HEK293 (cell line): ENCODE measurements around the gene HRK.
A peak's percentile ranks its signal among the peaks of the same experiment; 100 is the strongest.

Experiments used
- CTCF ChIA-PET: fragments of 350-600 bp; formaldehyde crosslinking; extraction: SDS; loops from one replicate; lab custom pipeline; 2021; ENCODE audit warnings: antibody characterized with exemption; lab: Yijun Ruan, JAX
- POLR2A ChIA-PET: fragments of 300-600 bp; formaldehyde crosslinking; extraction: SDS; loops from one replicate; lab custom pipeline; 2020; ENCODE audit warnings: antibody characterized with exemption, inconsistent platforms; lab: Yijun Ruan, JAX
- H3K27ac ChIP-seq: fragments of 200-500 bp; sonication (Bioruptor generic); 2 replicates; pipeline ENCODE4 v1.5.1; 2014; ENCODE audit warnings: low read depth, low read length, control low read depth, inconsistent platforms; ENCODE audit errors: extremely low read depth
- H3K36me3 ChIP-seq, 2 experiments: fragments of 200-500 bp in 1 of 2; sonication (Bioruptor generic) in 1 of 2; 1 replicate in 1 of 2; 2 replicates in 1 of 2; pipeline ENCODE4 v1.5.1; 2014 to 2017; ENCODE audit warnings: inconsistent platforms in 2 of 2, low read length in 2 of 2; ENCODE audit not compliant: control insufficient read depth in 2 of 2, insufficient read depth in 1 of 2
- H3K4me1 ChIP-seq: fragments of 200-500 bp; sonication (Bioruptor generic); 2 replicates; pipeline ENCODE4 v1.5.1; 2014; ENCODE audit warnings: mild to moderate bottlenecking, low read length, inconsistent platforms; ENCODE audit not compliant: control insufficient read depth, insufficient read depth
- H3K4me3 ChIP-seq: 2 replicates; pipeline ENCODE4 v1.5.1; 2011; ENCODE audit warnings: low read depth, mild to moderate bottlenecking, control low read depth, low read length, moderate library complexity
- H3K9me3 ChIP-seq: fragments of 200-500 bp; sonication (Bioruptor generic); 2 replicates; pipeline ENCODE4 v1.5.1; 2014; ENCODE audit warnings: low read depth, low read length, inconsistent platforms; ENCODE audit not compliant: control insufficient read depth, insufficient read depth
- ATF2 ChIP-seq: fragments of 450-650 bp; formaldehyde crosslinking; IDR thresholded peaks from 2 replicates; pipeline ENCODE4 v1.5.1; 2016; ENCODE audit warnings: missing biosample characterization, missing genetic modification characterization, low read depth
- IKZF3 ChIP-seq: fragments of 450-650 bp; IDR thresholded peaks from 2 replicates; pipeline ENCODE4 v1.5.0; 2018; ENCODE audit warnings: missing biosample characterization, mild to moderate bottlenecking, missing genetic modification characterization, moderate library complexity
- MYNN ChIP-seq: fragments of 450-650 bp; formaldehyde crosslinking; IDR thresholded peaks from 2 replicates; pipeline ENCODE4 v1.5.1; 2016; ENCODE audit warnings: missing biosample characterization, missing genetic modification characterization, borderline replicate concordance
- PATZ1 ChIP-seq: fragments of 450-650 bp; formaldehyde crosslinking; IDR thresholded peaks from 2 replicates; pipeline ENCODE4 v1.5.1; 2016; ENCODE audit warnings: missing biosample characterization, missing genetic modification characterization
- TRIM28 ChIP-seq: IDR thresholded peaks from 2 replicates; pipeline ENCODE4 v1.6.1; 2011; ENCODE audit warnings: low read length, control low read depth, borderline replicate concordance
- TSHZ1 ChIP-seq: fragments of 450-650 bp; formaldehyde crosslinking; IDR thresholded peaks from 2 replicates; pipeline ENCODE4 v1.5.1; 2016; ENCODE audit warnings: missing biosample characterization, missing genetic modification characterization, borderline replicate concordance
- ZBTB20 ChIP-seq: fragments of 450-650 bp; formaldehyde crosslinking; IDR thresholded peaks from 2 replicates; pipeline ENCODE4 v1.5.1; 2016; ENCODE audit warnings: missing biosample characterization, missing genetic modification characterization
- ZEB2 ChIP-seq: fragments of 450-650 bp; formaldehyde crosslinking; IDR thresholded peaks from 2 replicates; pipeline ENCODE4 v1.5.1; 2016; ENCODE audit warnings: missing biosample characterization, missing genetic modification characterization
- ZFP69B ChIP-seq: fragments of 450-650 bp; formaldehyde crosslinking; IDR thresholded peaks from 2 replicates; pipeline ENCODE4 v1.5.1; 2016; ENCODE audit warnings: missing biosample characterization, missing genetic modification characterization
- ZNF169 ChIP-seq: fragments of 450-650 bp; formaldehyde crosslinking; IDR thresholded peaks from 2 replicates; pipeline ENCODE4 v1.5.1; 2016; ENCODE audit warnings: missing biosample characterization, missing genetic modification characterization
- ZNF18 ChIP-seq: fragments of 450-650 bp; formaldehyde crosslinking; IDR thresholded peaks from 2 replicates; pipeline ENCODE4 v1.5.1; 2016; ENCODE audit warnings: missing biosample characterization, missing genetic modification characterization
- ZNF211 ChIP-seq: fragments of 450-650 bp; formaldehyde crosslinking; IDR thresholded peaks from 2 replicates; pipeline ENCODE4 v1.5.1; 2016; ENCODE audit warnings: low read depth, missing biosample characterization, missing genetic modification characterization
- ZNF341 ChIP-seq: fragments of 450-650 bp; formaldehyde crosslinking; IDR thresholded peaks from 2 replicates; pipeline ENCODE4; 2016; ENCODE audit warnings: low read depth, missing biosample characterization, missing genetic modification characterization
- ZNF391 ChIP-seq: fragments of 450-650 bp; formaldehyde crosslinking; IDR thresholded peaks from 2 replicates; pipeline ENCODE4 v1.5.1; 2016; ENCODE audit warnings: low read depth, missing biosample characterization, missing genetic modification characterization, borderline replicate concordance
- ZNF394 ChIP-seq: fragments of 450-650 bp; formaldehyde crosslinking; IDR thresholded peaks from 2 replicates; pipeline ENCODE4 v1.5.1; 2016; ENCODE audit warnings: missing biosample characterization, missing genetic modification characterization, mild to moderate bottlenecking, moderate library complexity, borderline replicate concordance
- ZNF398 ChIP-seq: fragments of 450-650 bp; formaldehyde crosslinking; IDR thresholded peaks from 2 replicates; pipeline ENCODE4 v1.5.1; 2017; ENCODE audit warnings: missing biosample characterization, missing genetic modification characterization
- ZNF473 ChIP-seq: fragments of 450-650 bp; formaldehyde crosslinking; IDR thresholded peaks from 2 replicates; pipeline ENCODE4 v1.5.1; 2017; ENCODE audit warnings: missing biosample characterization, missing genetic modification characterization
- ZNF544 ChIP-seq: fragments of 450-650 bp; formaldehyde crosslinking; IDR thresholded peaks from 2 replicates; pipeline ENCODE4 v1.5.0; 2017; ENCODE audit warnings: missing biosample characterization, missing genetic modification characterization
- ZNF555 ChIP-seq: fragments of 450-650 bp; formaldehyde crosslinking; conservative IDR thresholded peaks from 2 replicates; pipeline ENCODE4 v1.5.1; 2017; ENCODE audit warnings: missing biosample characterization, mild to moderate bottlenecking, missing genetic modification characterization, inconsistent platforms
- ZNF558 ChIP-seq: fragments of 450-650 bp; formaldehyde crosslinking; IDR thresholded peaks from 2 replicates; pipeline ENCODE4 v1.5.1; 2016; ENCODE audit warnings: missing biosample characterization, missing genetic modification characterization
- ZNF768 ChIP-seq: fragments of 450-650 bp; formaldehyde crosslinking; IDR thresholded peaks from 2 replicates; pipeline ENCODE4 v1.5.1; 2018; ENCODE audit warnings: missing biosample characterization, mild to moderate bottlenecking, missing genetic modification characterization
- ZNF776 ChIP-seq: fragments of 450-650 bp; formaldehyde crosslinking; IDR thresholded peaks from 2 replicates; pipeline ENCODE4 v1.5.0; 2017; ENCODE audit warnings: missing biosample characterization, missing genetic modification characterization, borderline replicate concordance
- ZSCAN16 ChIP-seq: fragments of 450-650 bp; formaldehyde crosslinking; IDR thresholded peaks from 2 replicates; pipeline ENCODE4 v1.5.1; 2016; ENCODE audit warnings: missing biosample characterization, missing genetic modification characterization
- ZSCAN30 ChIP-seq: fragments of 450-650 bp; IDR thresholded peaks from 2 replicates; pipeline ENCODE4 v1.5.1; 2018; ENCODE audit warnings: missing biosample characterization, mild to moderate bottlenecking, missing genetic modification characterization, moderate library complexity

The HRK gene

GRCh38 chr12:116882742-116883141 is 1.5 kb upstream of the HRK start (continued):
- no peak for TF ChIP-seq ZNF211 (tag by site-specific recombination)
- TF ChIP-seq IKZF3 (tag by site-specific recombination), result peak; percentile 74
- TF ChIP-seq TSHZ1 (tag by site-specific recombination), result no peak
- TF ChIP-seq ZEB2 (tag by site-specific recombination), result peak; percentile 12; the same call in 1 of the 2 replicates
- TF ChIP-seq ZBTB20 (tag by site-specific recombination), result no peak
- TF ChIP-seq ZNF555 (tag by site-specific recombination), result no peak
- no peak for TF ChIP-seq TRIM28
- peak; percentile 81 for TF ChIP-seq ZSCAN16 (tag by site-specific recombination)

- H3K4me3 ChIP-seq, result peak overlapping the region; percentile 49
- ChIA-PET CTCF (interaction anchor here (0.6 to 2.7 kb wide), 15 partner anchors 18 to 988 kb away, joined by 3 to 31 read pairs (median 4); partner anchors contain the start of genes RNFT2 and SPRING1), POLR2A (interaction anchor here (1.0 to 1.2 kb wide), 3 partner anchors 13 to 63 kb away, joined by 3 to 4 read pairs (median 3); no protein-coding TSS in a partner anchor)
- no peaks in the 10 kb centered on the region for H3K9me3 ChIP-seq
- no peaks in the 10 kb centered on the region; a peak in 1 of 3 replicates for H3K36me3 ChIP-seq
- H3K4me1 ChIP-seq, result peaks cover 10% of the 10 kb centered on the region
- H3K27ac ChIP-seq, result peak overlapping the region; percentile 58; the same call in 1 of the 2 replicates
- TF ChIP-seq ZNF391 (tag by site-specific recombination), result no peak
- no peak for TF ChIP-seq ZNF544 (tag by site-specific recombination)
- TF ChIP-seq ATF2 (tag by site-specific recombination), result no peak
- peak; percentile 6 for TF ChIP-seq PATZ1 (tag by site-specific recombination)
- no peak for TF ChIP-seq ZNF341
- peak; percentile 80 for TF ChIP-seq ZFP69B (tag by site-specific recombination)
- no peak for TF ChIP-seq ZNF473 (tag by site-specific recombination)
- TF ChIP-seq ZNF776 (tag by site-specific recombination), result no peak
- TF ChIP-seq ZNF18 (tag by site-specific recombination), result no peak
- TF ChIP-seq ZSCAN30 (tag by site-specific recombination), result no peak
- TF ChIP-seq ZNF394 (tag by site-specific recombination), result no peak
- TF ChIP-seq ZNF768 (tag by site-specific recombination), result no peak
- TF ChIP-seq ZNF398 (tag by site-specific recombination), result no peak
- TF ChIP-seq ZNF169 (tag by site-specific recombination), result no peak
- no peak for TF ChIP-seq ZNF558 (tag by site-specific recombination)
- no peak for TF ChIP-seq MYNN
- no peak for TF ChIP-seq TRIM28
These were observed 751 bp upstream of the HRK start for GRCh38 chr12:116881877-116882507.
